ENCODE results near the gene UBE2E2. TPM values are rescaled to one million over a fixed set of nuclear protein-coding genes. Genes with fewer than 3 reads are reported as not detected.

The UBE2E2 gene
- total RNA-seq, 2 donors from 2014 or later, result 1.2 to 7.6 TPM

DNA sequence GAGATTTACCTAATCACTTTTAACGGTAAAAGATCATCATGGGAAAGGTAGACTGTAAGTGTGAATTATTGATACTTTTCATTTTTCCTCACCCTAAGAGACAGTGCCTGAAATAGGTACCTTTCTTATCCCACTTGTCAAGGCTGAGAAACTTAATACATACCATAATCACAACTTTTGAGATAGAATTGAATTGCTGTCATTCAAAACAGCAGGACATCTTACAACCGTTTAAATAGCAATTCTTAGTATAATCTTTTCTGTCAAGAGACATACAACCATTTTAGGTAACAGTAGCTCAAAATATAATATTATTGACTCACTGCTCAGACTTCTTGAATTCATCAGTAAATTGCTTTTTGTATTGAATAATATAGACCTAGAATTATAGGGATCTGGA is 10.7 kb downstream of the UBE2E2 start:
- H3K9me3 ChIP-seq, result no peaks in the 10 kb centered on the region
- H3K4me1 ChIP-seq, result no peaks in the 10 kb centered on the region
- H3K27ac ChIP-seq, result no peak overlapping the region
- no peaks in the 10 kb centered on the region for H3K36me3 ChIP-seq
- no peak overlapping the region for H3K4me3 ChIP-seq
- intact Hi-C loops (cut with DNase I), result no loop called here
- no peak overlapping the region for H3K9ac ChIP-seq (ENCODE audit: low read depth in 2 of 2, low read length in 2 of 2)
- DNase-seq, result no peak
- TF ChIP-seq, protein P1, sequence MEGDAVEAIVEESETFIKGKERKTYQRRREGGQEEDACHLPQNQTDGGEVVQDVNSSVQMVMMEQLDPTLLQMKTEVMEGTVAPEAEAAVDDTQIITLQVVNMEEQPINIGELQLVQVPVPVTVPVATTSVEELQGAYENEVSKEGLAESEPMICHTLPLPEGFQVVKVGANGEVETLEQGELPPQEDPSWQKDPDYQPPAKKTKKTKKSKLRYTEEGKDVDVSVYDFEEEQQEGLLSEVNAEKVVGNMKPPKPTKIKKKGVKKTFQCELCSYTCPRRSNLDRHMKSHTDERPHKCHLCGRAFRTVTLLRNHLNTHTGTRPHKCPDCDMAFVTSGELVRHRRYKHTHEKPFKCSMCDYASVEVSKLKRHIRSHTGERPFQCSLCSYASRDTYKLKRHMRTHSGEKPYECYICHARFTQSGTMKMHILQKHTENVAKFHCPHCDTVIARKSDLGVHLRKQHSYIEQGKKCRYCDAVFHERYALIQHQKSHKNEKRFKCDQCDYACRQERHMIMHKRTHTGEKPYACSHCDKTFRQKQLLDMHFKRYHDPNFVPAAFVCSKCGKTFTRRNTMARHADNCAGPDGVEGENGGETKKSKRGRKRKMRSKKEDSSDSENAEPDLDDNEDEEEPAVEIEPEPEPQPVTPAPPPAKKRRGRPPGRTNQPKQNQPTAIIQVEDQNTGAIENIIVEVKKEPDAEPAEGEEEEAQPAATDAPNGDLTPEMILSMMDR (IDR thresholded peaks at IDR 0.05), result no peak
- no peaks in the 10 kb centered on the region for H3K27me3 ChIP-seq

DNA sequence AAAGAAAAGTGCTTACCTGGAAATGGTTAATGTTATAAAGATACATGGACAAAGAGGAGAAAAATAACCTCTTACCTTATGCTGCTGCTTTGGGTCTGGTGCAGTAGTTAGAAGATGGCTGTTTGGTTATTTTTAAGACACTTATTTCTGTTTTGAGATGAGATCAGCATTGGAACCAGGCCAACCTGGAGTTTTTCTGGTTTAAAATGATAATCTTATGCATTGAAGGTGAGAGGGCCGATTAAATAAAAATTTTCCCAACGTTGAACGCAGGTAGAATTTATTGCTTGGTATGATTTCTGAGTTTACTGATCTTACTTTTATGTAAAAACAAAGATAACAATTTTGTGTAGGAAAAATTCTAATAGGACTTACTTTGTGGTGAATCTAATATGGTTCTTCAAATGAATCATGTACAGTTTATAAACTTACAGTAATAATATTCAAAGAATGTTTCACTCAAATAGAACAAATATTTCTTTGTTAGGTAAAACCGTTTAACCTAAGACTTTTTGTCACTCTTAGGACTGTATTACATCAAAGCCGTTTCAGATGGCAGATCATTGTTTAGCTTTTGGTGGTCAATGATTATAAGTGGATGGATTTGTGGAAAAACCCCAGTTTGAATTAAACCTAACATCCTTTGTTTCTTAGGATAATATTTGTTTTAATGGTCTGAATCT is 14.9 kb downstream of the UBE2E2 start:
- no peaks in the 10 kb centered on the region for H3K9me3 ChIP-seq
- H3K4me1 ChIP-seq, result no peaks in the 10 kb centered on the region
- H3K36me3 ChIP-seq, result no peaks in the 10 kb centered on the region
- TF ChIP-seq, protein P1 (IDR thresholded peaks at IDR 0.05), result no peak
- DNase-seq, result no peak
- no peak overlapping the region for H3K9ac ChIP-seq (ENCODE audit: low read depth in 2 of 2, low read length in 2 of 2)
- H3K27ac ChIP-seq, result no peak overlapping the region
- intact Hi-C loops (cut with DNase I), result no loop called here
- no peak overlapping the region for H3K4me3 ChIP-seq
- no peaks in the 10 kb centered on the region for H3K27me3 ChIP-seq

DNA sequence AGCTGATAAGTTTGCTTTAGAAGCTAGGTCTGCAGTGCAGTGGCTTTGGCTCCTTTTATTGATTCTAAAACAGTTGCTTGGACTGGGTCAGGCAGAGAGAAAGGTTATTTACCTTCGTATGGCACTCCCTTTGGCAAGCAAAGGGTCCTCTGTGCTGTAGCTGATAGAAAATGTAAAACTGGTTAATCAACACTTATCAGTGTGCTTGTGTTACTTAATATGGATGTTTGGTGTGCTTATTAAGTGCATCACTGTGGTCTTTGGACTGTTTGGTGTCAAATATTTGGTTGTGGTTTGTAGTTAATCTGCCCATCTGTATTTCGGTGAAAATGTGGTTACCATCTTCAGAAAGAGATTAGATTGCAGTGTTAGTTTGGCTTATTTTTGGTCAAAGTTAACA is 16.0 kb downstream of the UBE2E2 start:
- H3K9ac ChIP-seq (ENCODE audit: low read depth in 2 of 2, low read length in 2 of 2), result no peak overlapping the region
- intact Hi-C loops (cut with DNase I), result no loop called here
- H3K27ac ChIP-seq, result no peak overlapping the region
- H3K9me3 ChIP-seq, result no peaks in the 10 kb centered on the region
- no peaks in the 10 kb centered on the region for H3K27me3 ChIP-seq
- TF ChIP-seq, protein P1 (IDR thresholded peaks at IDR 0.05), result no peak
- no peaks in the 10 kb centered on the region for H3K36me3 ChIP-seq
- H3K4me3 ChIP-seq, result no peak overlapping the region
- no peak for DNase-seq
- H3K4me1 ChIP-seq, result no peaks in the 10 kb centered on the region

DNA sequence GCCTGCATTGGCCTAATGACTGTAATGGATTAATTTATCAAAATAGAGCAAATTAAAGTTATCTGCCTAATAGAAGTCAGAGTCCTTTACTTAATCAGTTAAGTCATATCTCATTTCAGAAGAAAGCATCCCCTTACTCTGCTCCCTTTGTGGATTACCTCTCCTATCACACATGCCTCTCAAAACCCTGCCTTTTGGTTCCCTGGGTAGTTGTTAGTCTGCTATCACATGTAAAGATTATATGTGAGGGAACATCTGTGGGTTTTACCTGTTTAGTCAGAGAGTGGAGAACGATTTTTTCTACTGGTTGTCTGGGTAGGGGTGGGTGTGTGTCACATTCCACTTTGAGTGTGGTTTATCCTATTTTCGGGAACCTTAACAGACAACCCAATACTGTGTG is 16.4 kb downstream of the UBE2E2 start:
- intact Hi-C loops (cut with DNase I), result no loop called here
- H3K4me1 ChIP-seq, result no peaks in the 10 kb centered on the region
- TF ChIP-seq, protein P1 (IDR thresholded peaks at IDR 0.05), result no peak
- no peak overlapping the region for H3K27ac ChIP-seq
- H3K27me3 ChIP-seq, result no peaks in the 10 kb centered on the region
- H3K9ac ChIP-seq (ENCODE audit: low read depth in 2 of 2, low read length in 2 of 2), result no peak overlapping the region
- DNase-seq, result no peak
- no peaks in the 10 kb centered on the region for H3K9me3 ChIP-seq
- no peak overlapping the region for H3K4me3 ChIP-seq
- H3K36me3 ChIP-seq, result no peaks in the 10 kb centered on the region

DNA sequence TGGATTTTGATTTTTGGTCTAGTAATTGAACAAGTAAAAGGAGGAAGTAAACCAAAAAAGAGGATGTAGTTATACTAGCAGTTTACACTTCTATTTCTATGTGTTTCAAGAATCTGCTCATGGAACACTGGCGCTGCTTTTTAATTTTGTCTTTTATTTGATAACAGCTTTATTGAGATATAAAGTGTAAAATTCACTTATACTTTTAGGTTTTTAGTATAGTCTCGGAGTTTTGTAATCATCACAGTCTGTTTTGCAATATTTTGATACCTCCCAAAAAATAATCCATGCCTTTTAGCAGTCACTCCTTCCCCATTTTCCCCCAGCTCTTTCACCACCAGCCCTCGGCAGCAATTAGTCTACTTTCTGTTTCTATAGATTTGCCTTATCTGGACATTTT is 18.0 kb downstream of the UBE2E2 start:
- DNase-seq, result no peak
- TF ChIP-seq, protein P1 (IDR thresholded peaks at IDR 0.05), result no peak
- Histone ChIP-seq H3K4me1 (no peaks in the 10 kb centered on the region), H3K9me3 (no peaks in the 10 kb centered on the region), H3K27me3 (no peaks in the 10 kb centered on the region), H3K27ac (no peak overlapping the region), H3K4me3 (no peak overlapping the region), H3K9ac (ENCODE audit: low read depth in 2 of 2, low read length in 2 of 2) (no peak overlapping the region), H3K36me3 (no peaks in the 10 kb centered on the region)
- intact Hi-C loops (cut with DNase I), result no loop called here
